Endothelial cell of umbilical vein (primary cell): ENCODE measurements around the gene EHMT1.

Source experiments
- CTCF ChIP-seq, 2 donors: IDR thresholded peaks; 1 replicate in 1 of 2; 2 replicates in 1 of 2; pipeline ENCODE4 v1.5.1; 2011; ENCODE audit warnings: low read length in 2 of 2, mild to moderate bottlenecking in 2 of 2, moderate library complexity in 2 of 2, control low read depth in 1 of 2, inconsistent platforms in 1 of 2, low read depth in 1 of 2; ENCODE audit not compliant: insufficient read depth in 1 of 2; ENCODE audit errors: extremely low read depth in 1 of 2
- EZH2 ChIP-seq: IDR thresholded peaks from 2 replicates; pipeline ENCODE4 v1.6.1; 2012; ENCODE audit warnings: borderline replicate concordance, low read depth, mild to moderate bottlenecking, moderate library complexity, low read length, inconsistent platforms; ENCODE audit not compliant: severe bottlenecking

GRCh38 chr9:137880160-137880975 is 261.6 kb downstream of the EHMT1 start:
- TF ChIP-seq EZH2 (no peak), CTCF (IDR thresholded peaks at IDR 0.05; ENCODE audit: extremely low read depth in 1 of 2, insufficient read depth in 1 of 2, low read depth in 1 of 2, low read length in 2 of 2) (no peak)
